Panc1 (cell line): ENCODE measurements around the gene GBP4. TPM values are rescaled to one million over a fixed set of nuclear protein-coding genes. Genes with fewer than 3 reads are reported as not detected.

Experiments used
- ATAC-seq: fragments of 200-7000 bp; cut with Tn5 transposase; 2 replicates; pipeline ENCODE4 v1.9.1; 2020; ENCODE audit warnings: mild to moderate bottlenecking, moderate library complexity
- BruUV-seq: library from RNA; stranded (reverse); fragments of 400-500 nt; replicated peaks from 2 replicates; lab custom pipeline; 2021; lab: Mats Ljungman, UMichigan
- CTCF ChIA-PET: fragments of 300-600 bp; sonication (Branson Sonifier 250); formaldehyde crosslinking; loops from one replicate; lab custom pipeline; 2022; ENCODE audit warnings: antibody characterized with exemption; lab: Charles Lee
- POLR2A ChIA-PET: fragments of 300-600 bp; sonication (Branson Sonifier 250); formaldehyde crosslinking; loops from one replicate; lab custom pipeline; 2022; ENCODE audit warnings: antibody characterized with exemption; lab: Charles Lee
- DNase-seq: peaks from one replicate; pipeline ENCODE4 v3.0.0-alpha.2; 2010; ENCODE audit warnings: low read depth, low spot score
- H3K27ac ChIP-seq: 2 replicates; pipeline ENCODE4 v1.5.1; 2011; ENCODE audit warnings: mild to moderate bottlenecking, low read length, inconsistent platforms
- H3K27me3 ChIP-seq: fragments of 200-500 bp; sonication (Bioruptor generic); 2 replicates; pipeline ENCODE4 v1.6.0; 2014; ENCODE audit warnings: low read length, inconsistent platforms; ENCODE audit not compliant: control insufficient read depth, insufficient read depth
- H3K36me3 ChIP-seq: fragments of 200-500 bp; sonication (Bioruptor generic); 2 replicates; pipeline ENCODE4 v1.5.1; 2014; ENCODE audit warnings: inconsistent platforms, mild to moderate bottlenecking, low read length, moderate library complexity; ENCODE audit not compliant: control insufficient read depth, insufficient read depth
- H3K4me1 ChIP-seq: 2 replicates; pipeline ENCODE4 v1.5.1; 2011; ENCODE audit warnings: inconsistent platforms, mild to moderate bottlenecking, low read length, moderate library complexity; ENCODE audit not compliant: control insufficient read depth, insufficient read depth
- H3K4me3 ChIP-seq, 2 experiments: 2 replicates each; pipeline ENCODE4 v1.5.1; 2011 to 2012; ENCODE audit warnings: low read depth in 2 of 2, low read length in 2 of 2, mild to moderate bottlenecking in 2 of 2, inconsistent platforms in 1 of 2, moderate library complexity in 1 of 2
- H3K9me3 ChIP-seq: fragments of 200-500 bp; sonication (Bioruptor generic); 2 replicates; pipeline ENCODE4 v1.5.1; 2014; ENCODE audit warnings: low read depth, mild to moderate bottlenecking, inconsistent platforms, low read length, moderate library complexity; ENCODE audit not compliant: control insufficient read depth, insufficient read depth
- CTCF ChIP-seq: fragments of 450-650 bp; IDR thresholded peaks from 2 replicates; pipeline ENCODE4 v1.5.1; 2017; ENCODE audit warnings: mild to moderate bottlenecking
- POLR2AphosphoS5 ChIP-seq: IDR thresholded peaks from 2 replicates; pipeline ENCODE4 v1.6.1; 2012; ENCODE audit warnings: mild to moderate bottlenecking, low read depth, low read length, moderate library complexity
- REST ChIP-seq, 2 experiments: IDR thresholded peaks; 2 replicates each; pipeline ENCODE4 v1.6.1; 2011 to 2012; ENCODE audit warnings: low read depth in 2 of 2, control low read depth in 1 of 2, low read length in 1 of 2, mild to moderate bottlenecking in 1 of 2, moderate library complexity in 1 of 2; ENCODE audit not compliant: insufficient read depth in 1 of 2
- SIN3A ChIP-seq: IDR thresholded peaks from 2 replicates; pipeline ENCODE4 v1.6.1; 2012; ENCODE audit warnings: low read depth, mild to moderate bottlenecking, low read length, moderate library complexity, borderline replicate concordance; ENCODE audit not compliant: insufficient read depth
- TCF7L2 ChIP-seq: IDR thresholded peaks from 2 replicates; pipeline ENCODE4 v1.6.1; 2011; ENCODE audit warnings: mild to moderate bottlenecking, low read depth, low read length, inconsistent platforms
- in situ Hi-C: cut with HindIII; loops from 2 replicates; pipeline ENCODE4 v1.10.0; 2016; ENCODE audit warnings: low sequenced_read_pairs, low pct_unique_long_range_greater_than_20kb
- intact Hi-C: fragments of 100-400 bp; cut with micrococcal nuclease; formaldehyde crosslinking; loops from one replicate; pipeline ENCODE4 v1.10.0; 2022; ENCODE audit not compliant: unreplicated experiment
- total RNA-seq: library from RNA; stranded (reverse); gene quantifications from one replicate; pipeline ENCODE4 v1.2.1, GENCODE V29; 2021; ENCODE audit not compliant: unreplicated experiment

GBP4 gene
- total RNA-seq, 1 experiment from 2014 or later, result 3.3 TPM

GRCh38 chr1:89146721-89147120 is 52.0 kb downstream of the GBP4 start:
- no TSS peak for BruUV-seq
- Histone ChIP-seq H3K27me3 (no peaks in the 10 kb centered on the region), H3K4me1 (no peaks in the 10 kb centered on the region), H3K4me3 (no peak overlapping the region), H3K27ac (no peak overlapping the region), H3K36me3 (no peaks in the 10 kb centered on the region), H3K9me3 (no peaks in the 10 kb centered on the region)
- intact Hi-C loops (no loop called here), in situ Hi-C loops (no loop called here)
- no peak for ATAC-seq
- CTCF ChIA-PET, result no interaction called here
- POLR2A ChIA-PET, result no interaction called here
- DNase-seq, result no peak
- TF ChIP-seq REST (IDR thresholded peaks at IDR 0.05; ENCODE audit: insufficient read depth in 1 of 2, low read depth in 2 of 2, low read length in 1 of 2), result no peak
- TF ChIP-seq CTCF, result no peak
- no peak for TF ChIP-seq POLR2AphosphoS5
- no peak for TF ChIP-seq TCF7L2
- no peak for TF ChIP-seq SIN3A

- no peaks in the 10 kb centered on the region for H3K36me3 ChIP-seq
- H3K27ac ChIP-seq, result no peak overlapping the region
- no peaks in the 10 kb centered on the region for H3K9me3 ChIP-seq
- BruUV-seq, result no TSS peak
- intact Hi-C loops, result no loop called here
- ChIA-PET POLR2A (no interaction called here), CTCF (no interaction called here)
- DNase-seq (no peak), ATAC-seq (no peak)
- TF ChIP-seq REST (IDR thresholded peaks at IDR 0.05; ENCODE audit: insufficient read depth in 1 of 2, low read depth in 2 of 2, low read length in 1 of 2), result no peak
- no peak for TF ChIP-seq TCF7L2
- no peak for TF ChIP-seq CTCF
- TF ChIP-seq SIN3A, result no peak
- no peak for TF ChIP-seq POLR2AphosphoS5
- no peak overlapping the region for H3K4me3 ChIP-seq
- no peaks in the 10 kb centered on the region for H3K27me3 ChIP-seq
- no peaks in the 10 kb centered on the region for H3K4me1 ChIP-seq
- in situ Hi-C loops, result no loop called here
Measured at GRCh38 chr1:89143484-89143883, 55.3 kb downstream of the GBP4 start.
